Central memory CD4-positive, alpha-beta T cell (primary cell): ENCODE results near the gene ENTREP1.

Experiments
- DNase-seq: peaks from one replicate; pipeline ENCODE4 v3.0.0; 2022

The ENTREP1 gene

DNA sequence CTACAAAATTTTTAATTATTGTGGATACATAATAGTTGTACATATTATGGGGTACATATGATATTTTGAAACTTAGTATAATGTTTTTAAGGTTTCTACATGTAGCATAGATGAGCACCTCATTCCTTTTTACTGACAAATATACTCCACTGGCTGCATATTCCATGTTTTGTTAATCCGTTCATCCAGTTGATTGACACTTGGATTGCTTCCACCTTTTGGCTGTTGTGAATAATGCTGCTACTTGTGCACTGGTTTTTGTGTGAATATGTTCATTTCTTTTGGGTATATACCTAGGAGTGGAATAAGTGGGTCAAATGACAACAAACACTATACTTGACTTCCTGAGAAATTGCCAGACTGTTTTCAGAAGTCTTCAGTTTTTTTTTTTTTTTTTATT is 2.8 kb upstream of the ENTREP1 start:
- DNase-seq: no peak

DNA sequence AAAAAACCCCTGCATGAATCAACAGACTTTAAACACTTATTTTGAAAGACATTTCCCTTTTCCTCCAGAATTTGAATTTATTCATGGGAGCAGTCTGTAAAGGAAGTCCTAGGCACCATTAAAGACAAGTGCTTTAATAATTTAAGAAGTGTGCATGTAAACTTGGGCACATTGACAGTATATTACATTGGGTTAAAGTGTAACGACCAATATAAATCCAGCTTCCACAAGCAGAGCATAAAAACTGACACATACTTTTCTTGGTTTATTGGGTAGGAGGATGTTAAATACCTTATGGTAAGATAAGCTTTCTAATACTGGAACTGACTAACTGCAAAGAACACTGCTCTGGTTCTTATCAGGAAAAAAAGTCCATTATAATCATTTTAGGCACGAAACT is 1.2 kb upstream of the ENTREP1 start:
- DNase-seq: no peak

GRCh38 chr9:69325409-69326212 is 596 bp downstream of the ENTREP1 start:
- no peak for DNase-seq

DNA sequence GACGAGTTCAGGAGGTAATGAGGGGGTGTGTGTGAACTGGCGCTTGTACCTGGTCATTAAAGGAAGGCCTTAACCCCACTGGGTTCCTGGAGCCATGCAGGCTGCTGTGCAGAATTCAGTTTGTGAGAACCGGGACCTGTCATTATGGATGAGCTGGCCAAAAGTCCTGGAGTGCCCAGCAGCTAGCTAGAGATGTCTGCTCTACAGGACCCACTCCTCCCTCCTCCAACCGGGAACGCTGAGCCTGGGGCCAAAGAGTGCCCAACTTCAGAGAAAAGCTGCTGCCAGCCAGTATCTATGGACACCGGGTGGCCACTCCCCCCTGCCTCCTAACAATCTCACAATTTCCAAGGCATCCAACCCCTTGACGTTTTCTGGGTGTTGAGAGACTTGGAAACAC is 1.2 kb downstream of the ENTREP1 start:
- no peak for DNase-seq

DNA sequence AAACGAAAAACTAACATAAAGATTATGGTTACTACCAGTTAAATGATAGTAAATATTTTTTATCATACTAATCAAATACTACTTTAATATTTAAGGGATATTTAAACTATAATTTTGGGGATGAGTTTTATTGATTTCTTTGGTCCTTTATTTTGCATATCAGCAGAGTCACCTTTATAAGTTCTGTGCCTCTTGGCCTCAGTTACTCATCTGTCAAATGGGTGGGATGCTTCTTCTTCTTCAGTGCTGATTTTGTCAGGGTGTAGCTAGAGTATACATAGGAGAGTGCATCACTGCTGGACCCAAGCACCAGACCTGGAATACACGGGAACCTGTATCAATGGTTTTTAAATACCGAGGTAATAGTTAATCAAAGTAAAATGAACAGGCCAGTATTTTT is 5.6 kb downstream of the ENTREP1 start:
- no peak for DNase-seq

DNA sequence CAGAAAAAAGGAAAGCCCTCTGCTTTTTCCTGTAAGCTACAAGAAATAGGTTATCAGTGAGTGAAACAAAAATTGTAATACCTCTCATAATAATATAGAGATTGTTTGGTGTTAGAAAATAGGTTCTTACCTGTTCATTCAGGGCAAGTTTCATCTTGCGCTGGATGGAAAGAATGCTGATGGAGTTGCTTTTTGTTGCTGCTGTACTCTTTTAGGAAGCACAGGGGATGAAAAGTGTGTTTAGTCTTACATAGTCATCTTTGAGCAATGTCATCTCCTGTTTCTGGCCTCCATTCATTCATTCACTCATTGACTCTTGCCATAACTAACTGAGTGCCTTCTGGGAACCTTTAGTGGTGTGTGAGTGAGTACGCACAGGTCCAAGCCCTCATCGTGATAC is 6.4 kb downstream of the ENTREP1 start:
- DNase-seq: no peak

- no peak for DNase-seq
Observed at GRCh38 chr9:69332067-69332685, 7.2 kb downstream of the ENTREP1 start.

GRCh38 chr9:69333716-69334115 is 8.7 kb downstream of the ENTREP1 start:
- DNase-seq: no peak

DNA sequence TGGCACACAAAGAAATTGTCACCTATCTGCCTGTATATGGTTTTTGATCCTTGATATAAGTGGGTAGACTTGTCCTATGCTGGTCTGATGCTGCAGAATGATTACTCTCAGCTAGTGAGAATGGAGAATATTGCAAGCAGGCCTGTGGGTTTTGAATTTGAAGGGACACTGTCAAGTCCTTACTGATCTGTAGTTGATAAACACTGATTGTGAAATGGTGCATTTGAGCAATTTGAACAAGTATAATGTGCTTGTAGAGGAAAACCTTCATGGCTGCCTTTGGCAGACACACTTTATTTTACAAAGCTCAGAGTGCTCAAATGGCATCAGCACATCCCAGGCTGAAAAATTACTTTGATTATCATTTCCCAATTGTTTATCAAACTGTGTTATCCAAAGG is 9.3 kb downstream of the ENTREP1 start:
- DNase-seq: no peak

DNA sequence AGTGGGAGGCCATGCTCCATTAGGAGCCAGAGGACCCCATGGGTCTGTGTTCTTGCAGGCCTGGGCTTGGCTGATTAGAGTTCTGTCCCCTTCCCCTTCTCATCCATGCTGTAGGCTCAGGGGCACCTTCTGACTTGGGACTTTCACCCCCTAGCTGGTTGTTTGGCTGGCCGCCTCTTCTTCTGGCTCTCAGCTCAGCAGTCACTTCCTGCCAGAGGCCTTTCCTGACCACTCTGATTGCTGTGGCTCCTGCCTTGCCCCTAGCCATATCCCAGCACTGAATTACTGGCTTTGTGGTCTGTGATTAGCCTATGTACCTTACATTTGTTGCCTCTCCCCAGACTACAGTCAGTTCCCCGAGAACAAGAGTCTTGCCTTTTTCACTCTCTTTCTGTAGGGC is 14.6 kb downstream of the ENTREP1 start:
- DNase-seq: no peak

GRCh38 chr9:69340631-69341030 is 15.6 kb downstream of the ENTREP1 start:
- DNase-seq: no peak

DNA sequence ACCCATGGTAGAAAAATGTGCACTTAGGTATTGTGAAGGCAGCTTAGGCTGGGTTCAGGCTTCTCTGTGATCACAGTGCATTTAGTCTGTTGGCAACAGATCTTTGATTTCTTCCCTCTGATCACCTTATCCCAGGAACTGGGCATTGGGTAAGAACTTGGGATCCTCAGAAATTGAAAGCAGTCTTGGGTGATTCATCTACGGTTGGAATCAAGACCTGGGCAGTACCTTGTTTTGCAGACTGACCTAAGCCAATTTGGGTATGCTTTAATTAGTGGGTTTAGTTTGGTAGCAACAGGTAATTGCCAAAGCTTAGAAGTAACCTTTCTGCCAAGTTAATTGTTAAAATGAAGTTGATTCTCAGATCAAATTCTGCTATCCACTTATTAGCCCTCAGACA is 17.8 kb downstream of the ENTREP1 start:
- DNase-seq: no peak

GRCh38 chr9:69344459-69344858 is 19.4 kb downstream of the ENTREP1 start:
- DNase-seq: no peak

DNA sequence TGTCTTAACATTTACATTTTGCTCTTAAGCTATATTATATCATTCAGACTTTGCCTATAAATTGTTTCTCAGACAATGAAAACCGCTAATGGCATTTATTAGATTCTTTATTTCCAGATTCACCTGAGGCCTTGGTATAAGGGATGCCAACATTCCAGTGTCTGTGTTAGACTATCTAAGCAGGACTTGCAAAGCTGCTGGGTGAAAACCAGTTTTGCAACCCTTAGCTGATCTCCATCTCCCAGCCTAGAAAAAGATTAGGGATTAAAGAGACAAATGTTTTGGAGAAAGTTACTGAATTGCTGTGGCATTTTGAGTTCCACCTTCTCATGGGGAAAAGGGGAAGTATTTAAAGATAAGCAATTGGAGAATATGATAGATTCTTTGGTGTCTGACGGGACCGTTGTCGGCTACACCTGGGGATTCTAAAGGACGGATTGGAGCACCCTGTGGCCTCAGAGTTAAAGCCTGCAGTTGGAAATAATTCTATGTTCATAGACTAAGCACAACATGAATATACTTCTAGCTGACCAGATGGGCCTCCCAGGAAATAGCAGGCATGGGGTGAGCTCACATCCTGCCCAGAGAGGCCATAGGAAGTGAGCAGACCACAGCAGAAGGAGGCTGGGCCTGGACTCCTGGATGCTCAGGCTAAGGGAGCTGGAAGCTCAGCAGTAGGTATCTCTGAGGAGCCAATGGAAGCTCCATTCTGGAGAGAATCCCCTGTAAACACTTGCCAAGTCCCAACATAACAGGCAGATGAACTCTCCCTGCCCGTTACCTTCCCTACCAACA is 21.8 kb downstream of the ENTREP1 start:
- no peak for DNase-seq

DNA sequence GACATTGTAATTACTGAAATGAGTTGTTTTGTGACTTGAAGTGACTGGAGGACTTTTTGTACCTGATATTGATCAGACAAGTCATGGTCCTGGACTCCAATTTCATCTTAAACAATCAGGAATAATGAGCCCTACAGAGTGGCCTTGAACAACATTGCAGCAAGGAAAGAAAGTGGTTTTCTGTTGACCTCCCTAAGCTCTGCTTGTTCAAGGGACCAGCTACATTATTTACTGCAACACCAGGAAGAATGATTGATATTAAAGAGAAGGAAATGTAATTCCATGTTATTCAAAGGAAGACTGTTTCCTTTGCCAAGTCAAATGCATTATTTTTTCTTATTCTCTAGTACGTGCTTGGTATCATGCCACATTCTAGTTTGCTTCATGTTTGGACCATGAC is 22.6 kb downstream of the ENTREP1 start:
- DNase-seq: no peak

GRCh38 chr9:69351227-69351626 is 26.2 kb downstream of the ENTREP1 start:
- no peak for DNase-seq

DNA sequence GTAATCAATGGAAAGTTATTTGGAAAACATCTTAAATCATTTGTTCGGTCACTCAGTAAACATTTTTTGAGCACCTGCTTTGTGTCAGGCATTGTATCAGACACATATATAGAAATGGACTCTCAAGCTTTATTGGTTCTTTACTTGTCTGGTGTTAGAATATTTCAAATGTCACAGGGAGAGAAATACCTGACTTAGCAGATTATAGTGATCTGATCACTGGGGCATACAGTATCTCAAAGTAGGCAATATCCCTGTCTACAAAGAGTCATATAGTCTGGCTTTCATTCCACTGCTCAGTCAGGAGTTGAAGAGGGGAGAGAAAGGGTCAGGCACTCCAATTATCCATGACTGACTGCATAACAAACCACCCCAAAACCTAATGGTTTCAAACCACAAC is 30.2 kb downstream of the ENTREP1 start:
- DNase-seq: no peak

DNA sequence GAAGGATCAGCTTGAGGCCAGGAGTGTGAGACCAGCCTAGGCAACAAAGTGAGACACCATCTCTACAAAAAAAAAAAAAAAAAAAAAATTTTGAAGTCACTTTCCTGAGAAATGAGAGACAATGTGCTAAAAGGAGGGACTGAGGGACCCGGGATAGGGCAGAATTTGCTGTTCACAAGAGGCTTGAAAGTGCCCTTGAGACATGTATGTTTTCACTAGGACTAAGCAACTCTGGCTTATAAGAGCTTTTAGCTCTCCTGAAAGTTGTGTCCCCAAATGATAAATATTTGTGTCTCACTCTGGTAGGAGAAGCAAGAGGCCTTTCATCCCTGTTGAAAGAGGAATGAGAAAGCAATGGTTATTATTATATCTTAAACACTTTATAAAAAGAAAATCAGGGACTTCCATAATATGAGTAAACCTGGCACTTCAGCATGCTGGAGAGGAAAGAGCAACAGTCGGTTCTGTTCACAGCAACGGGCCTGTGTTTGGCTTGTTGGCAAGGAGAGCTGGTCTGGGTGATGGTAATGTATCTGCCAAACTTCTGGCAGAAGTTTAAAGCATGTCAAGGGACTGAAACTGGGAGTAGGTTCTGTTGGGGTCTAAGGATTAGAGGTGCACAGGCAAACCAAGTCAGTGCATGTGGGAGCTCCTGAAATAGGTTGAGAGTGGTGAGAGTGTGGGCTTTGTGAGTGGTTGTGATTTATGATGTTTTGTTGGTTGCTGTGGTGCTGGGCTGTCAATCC is 32.2 kb downstream of the ENTREP1 start:
- no peak for DNase-seq

DNA sequence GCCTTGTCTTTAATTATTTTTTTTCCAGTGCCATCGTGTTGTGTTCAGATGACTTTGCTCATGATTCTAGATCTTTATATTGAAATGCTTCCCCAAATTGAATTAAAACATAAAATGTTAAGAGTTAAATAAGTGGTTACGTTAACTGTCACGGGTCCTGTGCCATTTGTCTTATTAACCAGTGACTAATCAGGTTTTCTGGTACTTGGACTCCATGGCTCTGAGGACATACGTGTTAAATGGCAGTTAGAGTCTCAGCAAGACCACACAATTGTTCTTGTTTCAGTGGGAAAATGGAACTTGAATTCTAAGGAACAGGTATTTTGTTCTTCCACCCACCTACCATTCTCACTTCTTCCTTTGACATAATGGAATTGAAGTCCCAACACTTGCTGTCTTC is 32.8 kb downstream of the ENTREP1 start:
- DNase-seq: no peak

DNA sequence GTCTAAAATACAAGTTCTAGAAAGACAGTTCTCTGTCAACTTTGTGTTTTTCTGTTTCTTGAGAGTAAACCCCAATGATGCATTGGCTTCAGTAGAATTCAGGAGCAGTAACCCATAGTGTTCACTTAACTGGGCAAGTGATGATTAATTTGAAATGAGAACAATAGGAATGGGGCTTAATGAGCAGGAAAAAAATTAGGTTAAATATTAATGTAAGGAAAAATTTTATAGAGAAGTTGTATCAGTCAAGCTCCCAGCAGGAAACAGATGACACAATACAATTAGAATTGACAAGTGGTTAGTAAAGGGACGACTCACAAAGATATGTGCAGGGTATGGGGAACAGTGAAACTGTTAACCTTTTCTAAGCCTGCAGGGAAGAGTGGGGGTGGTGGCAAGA is 38.2 kb downstream of the ENTREP1 start:
- no peak for DNase-seq

- DNase-seq: no peak
Observed at GRCh38 chr9:69364510-69365150, 39.6 kb downstream of the ENTREP1 start.

- no peak for DNase-seq
Observed at GRCh38 chr9:69370430-69370829, 45.4 kb downstream of the ENTREP1 start.

- DNase-seq: no peak
Observed at GRCh38 chr9:69371001-69371400, 46.0 kb downstream of the ENTREP1 start.
